HepG2 (cell line): ENCODE results near the gene GNG5. TPM values are rescaled to one million over a fixed set of nuclear protein-coding genes. Genes with fewer than 3 reads are reported as not detected.

ENCODE experiments used
- BCLAF1 ChIP-seq: fragments of 450-650 bp; IDR thresholded peaks from 2 replicates; pipeline ENCODE4 v1.6.1; 2017; ENCODE audit warnings: mild to moderate bottlenecking
- GATAD1 ChIP-seq: IDR thresholded peaks from 2 replicates; pipeline ENCODE4 v1.6.1; 2016; ENCODE audit warnings: missing genetic modification reagents, missing compliant biosample characterization
- HMGXB3 ChIP-seq: sonication (generic); formaldehyde crosslinking; IDR thresholded peaks from 2 replicates; pipeline ENCODE4 v1.4.0; 2020; ENCODE audit warnings: missing genetic modification reagents, borderline replicate concordance
- ISL2 ChIP-seq: sonication (generic); formaldehyde crosslinking; IDR thresholded peaks from 2 replicates; pipeline ENCODE4 v1.5.0; 2020; ENCODE audit warnings: missing genetic modification reagents
- MTF2 ChIP-seq: sonication (generic); formaldehyde crosslinking; IDR thresholded peaks from 2 replicates; pipeline ENCODE4 v1.5.0; 2020; ENCODE audit warnings: missing genetic modification reagents, borderline replicate concordance
- PBX3 ChIP-seq: sonication (generic); formaldehyde crosslinking; IDR thresholded peaks from 2 replicates; pipeline ENCODE4 v1.8.1; 2023; ENCODE audit warnings: missing genetic modification reagents, inconsistent platforms, borderline replicate concordance
- POLR2AphosphoS5 ChIP-seq: IDR thresholded peaks from 2 replicates; pipeline ENCODE4 v1.6.1; 2012; ENCODE audit warnings: low read depth, low read length
- TP53 ChIP-seq: sonication (generic); formaldehyde crosslinking; conservative IDR thresholded peaks from 2 replicates; pipeline ENCODE4 v1.4.0; 2020; ENCODE audit warnings: missing genetic modification reagents
- ZBTB25 ChIP-seq: IDR thresholded peaks from 2 replicates; pipeline ENCODE4 v1.6.1; 2018; ENCODE audit warnings: missing genetic modification reagents
- ZFAT ChIP-seq: sonication (generic); formaldehyde crosslinking; conservative IDR thresholded peaks from 2 replicates; pipeline ENCODE4 v1.8.1; 2023; ENCODE audit warnings: missing genetic modification reagents, inconsistent platforms
- ZFYVE20 ChIP-seq: sonication (generic); formaldehyde crosslinking; IDR thresholded peaks from 2 replicates; pipeline ENCODE4 v1.8.0; 2023; ENCODE audit warnings: low read depth, mild to moderate bottlenecking, moderate library complexity, missing genetic modification reagents, borderline replicate concordance
- ZNF160 ChIP-seq: sonication (generic); formaldehyde crosslinking; IDR thresholded peaks from 2 replicates; pipeline ENCODE4 v1.8.0; 2022; ENCODE audit warnings: mild to moderate bottlenecking, inconsistent platforms, missing genetic modification reagents
- ZNF180 ChIP-seq: sonication (generic); formaldehyde crosslinking; IDR thresholded peaks from 2 replicates; pipeline ENCODE4 v1.4.0; 2020; ENCODE audit warnings: low read depth, missing genetic modification reagents, borderline replicate concordance
- ZNF225 ChIP-seq: sonication (generic); formaldehyde crosslinking; IDR thresholded peaks from 2 replicates; pipeline ENCODE4 v1.4.0; 2020; ENCODE audit warnings: mild to moderate bottlenecking, missing genetic modification reagents
- ZNF317 ChIP-seq: sonication (generic); formaldehyde crosslinking; IDR thresholded peaks from 2 replicates; pipeline ENCODE4 v1.5.0; 2020; ENCODE audit warnings: mild to moderate bottlenecking, missing genetic modification reagents
- ZSCAN21 ChIP-seq: sonication (generic); formaldehyde crosslinking; IDR thresholded peaks from 2 replicates; pipeline ENCODE4 v1.8.0; 2022; ENCODE audit warnings: mild to moderate bottlenecking, missing genetic modification reagents, moderate library complexity, borderline replicate concordance
- ZSCAN22 ChIP-seq: sonication (generic); formaldehyde crosslinking; IDR thresholded peaks from 2 replicates; pipeline ENCODE4 v1.4.0; 2020; ENCODE audit warnings: mild to moderate bottlenecking, missing genetic modification reagents
- polyA plus RNA-seq, 8 experiments: library from polyadenylated mRNA; depleted of rRNA in 3 of 8; stranded (reverse) in 7 of 8; unstranded in 1 of 8; fragments of >200 nt; fragmentation: Illumina TruSeq in 4 of 8; extraction: Trizol in 4 of 8; gene quantifications; 2 replicates each; pipeline versions ENCODE4 v1.2.1 to v1.2.3, GENCODE V29; 2011 to 2016; ENCODE audit warnings: low read depth in 4 of 8, missing spikeins in 1 of 8, mixed read lengths in 1 of 8; ENCODE audit not compliant: insufficient read depth in 1 of 8
- total RNA-seq, 5 experiments: library from RNA; depleted of rRNA; stranded (reverse); fragments of >200 nt; fragmentation: Illumina TruSeq; extraction: Trizol; gene quantifications; 2 replicates each; pipeline ENCODE4 v1.2.3, GENCODE V29; 2016; ENCODE audit warnings: low read depth in 1 of 5
- TF ChIP-seq, protein P1 (sequence below): sonication (generic); formaldehyde crosslinking; IDR thresholded peaks from 2 replicates; pipeline ENCODE4 v1.8.0; 2022; ENCODE audit warnings: missing genetic modification reagents, mild to moderate bottlenecking, inconsistent platforms, borderline replicate concordance

Gene GNG5
- total and polyA plus RNA-seq, 2 of the 13 experiments (the other 11 are each of a cell fraction or from before 2014, with no cell fraction given) = 103 to 137 TPM

DNA sequence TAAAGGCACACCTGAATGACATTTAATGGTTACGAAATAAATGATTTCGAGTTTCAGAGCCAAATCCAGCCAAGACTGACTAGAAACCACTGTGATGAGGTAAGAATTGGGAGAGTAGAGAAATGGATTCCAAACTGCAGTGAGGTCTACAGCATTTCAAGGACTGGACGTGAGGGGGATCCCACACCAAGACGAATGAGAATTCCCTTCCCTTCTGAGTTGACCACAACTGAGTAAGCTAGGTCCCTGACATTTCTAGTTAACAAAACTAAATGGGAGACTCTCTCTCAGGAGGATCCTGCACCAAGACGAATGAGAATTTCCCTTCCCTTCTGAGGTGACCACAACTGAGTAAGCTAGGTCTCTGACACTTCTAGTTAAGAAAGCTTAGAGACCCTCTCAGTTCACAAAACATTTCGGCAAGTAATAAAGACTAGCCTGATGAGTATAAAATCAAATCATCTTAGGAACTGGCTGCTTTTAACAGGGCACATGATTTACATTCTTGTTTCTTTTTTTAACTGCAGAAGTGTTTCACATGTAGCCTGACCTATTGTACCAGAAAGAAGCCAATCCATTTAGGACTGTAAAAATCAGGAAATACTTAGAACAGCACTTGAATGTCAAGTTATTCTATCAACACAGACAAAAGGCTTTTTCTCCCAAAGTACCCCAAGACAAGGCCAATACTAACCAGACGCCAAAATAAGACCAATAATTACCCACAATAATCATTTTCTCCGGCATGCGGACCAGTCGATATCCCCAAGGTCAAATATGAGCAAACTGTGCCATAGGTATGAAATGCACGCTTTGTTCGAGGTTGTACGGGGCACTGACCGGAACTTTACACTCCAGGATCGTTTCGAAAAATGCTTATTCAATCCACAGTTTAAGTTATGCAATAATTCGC is 1.5 kb downstream of the GNG5 start (continued):
- TF ChIP-seq, protein P1, sequence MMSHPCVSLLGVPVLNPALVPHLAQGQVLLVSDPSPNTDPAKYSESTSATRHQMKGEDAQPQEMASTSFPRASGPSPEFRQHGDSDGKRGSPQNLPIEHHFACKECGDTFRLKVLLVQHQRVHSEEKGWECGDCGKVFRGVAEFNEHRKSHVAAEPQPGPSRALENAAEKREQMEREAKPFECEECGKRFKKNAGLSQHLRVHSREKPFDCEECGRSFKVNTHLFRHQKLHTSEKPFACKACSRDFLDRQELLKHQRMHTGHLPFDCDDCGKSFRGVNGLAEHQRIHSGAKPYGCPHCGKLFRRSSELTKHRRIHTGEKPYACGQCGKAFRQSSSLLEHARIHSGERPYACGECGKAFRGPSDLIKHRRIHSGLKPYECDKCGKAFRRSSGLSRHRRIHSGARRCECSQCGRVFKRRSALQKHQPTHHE (CRISPR knock-in tag) = no peak
- no peak for TF ChIP-seq PBX3 (CRISPR knock-in tag)
- peak; percentile 66; the same call in 1 of the 2 replicates for TF ChIP-seq ZBTB25 (CRISPR knock-in tag)
- no peak for TF ChIP-seq ZFYVE20
- TF ChIP-seq ZNF317 (CRISPR knock-in tag) = no peak
- TF ChIP-seq HMGXB3 = no peak
- no peak for TF ChIP-seq ZSCAN22 (CRISPR knock-in tag)
- TF ChIP-seq ISL2 = 0 out of 2 replicates have a peak, but pooled peaks have one; percentile 53
- peak; percentile 63 for TF ChIP-seq POLR2AphosphoS5
- peak; percentile 52; the same call in 1 of the 2 replicates for TF ChIP-seq GATAD1 (CRISPR knock-in tag)
- TF ChIP-seq ZSCAN21 (CRISPR knock-in tag) = no peak
- no peak for TF ChIP-seq ZFAT (CRISPR knock-in tag)
- no peak for TF ChIP-seq BCLAF1
- TF ChIP-seq ZNF160 (CRISPR knock-in tag) = no peak
- no peak for TF ChIP-seq TP53 (CRISPR knock-in tag)
- TF ChIP-seq ZNF180 = no peak
- TF ChIP-seq MTF2 (CRISPR knock-in tag) = no peak
- TF ChIP-seq ZNF225 (CRISPR knock-in tag) = no peak
